Mesothelial cell of epicardium (in vitro differentiated cells): Measurements from ENCODE around the gene FXYD1. TPM values are rescaled to one million over a fixed set of nuclear protein-coding genes. Genes with fewer than 3 reads are reported as not detected.
"Not testable (repeated sequence)": the region's sequence is repeated elsewhere in the genome, so short reads cannot be mapped to it uniquely, and the experiment has no call there.

Source experiments
- DNase-seq, 2 experiments: peaks; one replicate each; pipeline ENCODE4 v3.0.0; 2021; ENCODE audit warnings: low spot score in 2 of 2; ENCODE audit not compliant: unreplicated experiment in 2 of 2
- H3K27ac Mint-ChIP-seq: 2 replicates; pipeline ENCODE4 v1.8.0; 2021; ENCODE audit warnings: mixed read lengths
- H3K27me3 Mint-ChIP-seq: 2 replicates; pipeline ENCODE4 v1.8.0; 2021; ENCODE audit warnings: low read depth, mixed read lengths
- H3K36me3 Mint-ChIP-seq: 2 replicates; pipeline ENCODE4 v1.8.0; 2021; ENCODE audit warnings: mixed read lengths
- H3K4me1 Mint-ChIP-seq: 2 replicates; pipeline ENCODE4 v1.8.0; 2021; ENCODE audit warnings: mixed read lengths
- H3K4me3 Mint-ChIP-seq: 2 replicates; pipeline ENCODE4 v1.8.0; 2021; ENCODE audit warnings: mild to moderate bottlenecking, moderate library complexity, mixed read lengths
- H3K9me3 Mint-ChIP-seq: 2 replicates; pipeline ENCODE4 v1.8.0; 2021; ENCODE audit warnings: mixed read lengths
- CTCF ChIP-seq: fragments of 200-600 bp; sonication (generic); IDR thresholded peaks from one replicate; pipeline ENCODE4 v1.5.0; 2021; ENCODE audit warnings: antibody characterized with exemption; ENCODE audit not compliant: unreplicated experiment
- total RNA-seq: library from RNA; stranded (reverse); gene quantifications from 3 replicates; pipeline ENCODE4 v1.2.1, GENCODE V29; 2021

Gene FXYD1
- total RNA-seq, 1 donor from 2014 or later, result 3.6 TPM

GRCh38 chr19:35151273-35152065, 12.8 kb downstream of the FXYD1 start:
- DNase-seq, result no peak
- Mint-ChIP-seq H3K9me3 (no peaks in the 10 kb centered on the region), H3K27me3 (peaks cover 31% of the 10 kb centered on the region), H3K4me1 (peaks cover 30% of the 10 kb centered on the region), H3K4me3 (no peak overlapping the region), H3K27ac (no peak overlapping the region), H3K36me3 (no peaks in the 10 kb centered on the region)
- no peak for TF ChIP-seq CTCF

GRCh38 chr19:35153129-35153522, 14.5 kb downstream of the FXYD1 start:
- peak overlapping the region; percentile 37 for H3K4me3 Mint-ChIP-seq
- not testable (repeated sequence) for H3K9me3 Mint-ChIP-seq, DNase-seq, H3K27ac Mint-ChIP-seq, H3K36me3 Mint-ChIP-seq
- peaks cover 30% of the 10 kb centered on the region for H3K4me1 Mint-ChIP-seq
- peaks cover 33% of the 10 kb centered on the region for H3K27me3 Mint-ChIP-seq

GRCh38 chr19:35153701-35154524, 15.3 kb downstream of the FXYD1 start:
- DNase-seq, result peak; percentile 56 to 71
- no peak overlapping the region for H3K27ac Mint-ChIP-seq
- TF ChIP-seq CTCF, result peak; percentile 88
- peaks cover 30% of the 10 kb centered on the region for H3K4me1 Mint-ChIP-seq
- H3K27me3 Mint-ChIP-seq, result peaks cover 33% of the 10 kb centered on the region
- peak overlapping the region; percentile 82 for H3K4me3 Mint-ChIP-seq
- H3K9me3 Mint-ChIP-seq, result no peaks in the 10 kb centered on the region
- H3K36me3 Mint-ChIP-seq, result peaks cover 3% of the 10 kb centered on the region

- Mint-ChIP-seq H3K9me3 (no peaks in the 10 kb centered on the region), H3K4me1 (peaks cover 26% of the 10 kb centered on the region), H3K36me3 (peaks cover 3% of the 10 kb centered on the region), H3K27me3 (peaks cover 33% of the 10 kb centered on the region), H3K4me3 (peak within 1 kb of the TSS; percentile 82), H3K27ac (peak within 1 kb of the TSS; percentile 80)
- DNase-seq, result peak in 1 of 2 experiments; percentile 60
- TF ChIP-seq CTCF, result no peak
Measured at GRCh38 chr19:35154525-35155406, 16.1 kb downstream of the FXYD1 start, which contains the start of gene FXYD5. FXYD5 (plus strand) TSS chr19:35154735; CDS start chr19:35155551, 816 bp downstream.

GRCh38 chr19:35155441-35155840, 16.8 kb downstream of the FXYD1 start:
- DNase-seq, result no peak
- TF ChIP-seq CTCF, result no peak
- H3K36me3 Mint-ChIP-seq, result peaks cover 3% of the 10 kb centered on the region
- H3K9me3 Mint-ChIP-seq, result no peaks in the 10 kb centered on the region
- peak overlapping the region; percentile 82 for H3K4me3 Mint-ChIP-seq
- peaks cover 26% of the 10 kb centered on the region for H3K4me1 Mint-ChIP-seq
- peaks cover 33% of the 10 kb centered on the region for H3K27me3 Mint-ChIP-seq
- H3K27ac Mint-ChIP-seq, result no peak overlapping the region
